ENCODE data around the gene PTPRA. TPM values are rescaled to one million over a fixed set of nuclear protein-coding genes. Genes with fewer than 3 reads are reported as not detected.

Gene PTPRA
- total and polyA plus RNA-seq, 2 of the 13 experiments (the other 11 are each of a cell fraction or from before 2014, with no cell fraction given), result 47.2 to 127 TPM

- TF ChIP-seq NFAT5 (CRISPR knock-in tag; IDR thresholded peaks at IDR 0.05) (peak; percentile 77; the same call in 1 of the 2 replicates), ZNF558 (CRISPR knock-in tag; IDR thresholded peaks at IDR 0.05; ENCODE audit: borderline replicate concordance) (peak; percentile 98; the same call in 1 of the 2 replicates), MIER2 (CRISPR knock-in tag; IDR thresholded peaks at IDR 0.05) (no peak), TFDP1 (CRISPR knock-in tag; IDR thresholded peaks at IDR 0.05; ENCODE audit: borderline replicate concordance) (peak; percentile 62; the same call in 1 of the 2 replicates), FOXA1 (IDR thresholded peaks at IDR 0.05) (no peak), FOXA1 (CRISPR knock-in tag; IDR thresholded peaks at IDR 0.05) (0 out of 2 replicates have a peak, but pooled peaks have one; percentile 13), ZNF354B (CRISPR knock-in tag; IDR thresholded peaks at IDR 0.05) (peak; percentile 95), GATAD2A (CRISPR knock-in tag; IDR thresholded peaks at IDR 0.05) (no peak; the same call in 1 of the 2 replicates), ZNF770 (CRISPR knock-in tag; IDR thresholded peaks at IDR 0.05) (peak; percentile 55; the same call in 1 of the 2 replicates), ZNF367 (CRISPR knock-in tag; IDR thresholded peaks at IDR 0.05; ENCODE audit: borderline replicate concordance) (no peak), ZBTB7A (CRISPR knock-in tag; IDR thresholded peaks at IDR 0.05) (peak; percentile 67; the same call in 1 of the 2 replicates), NFYB (CRISPR knock-in tag; IDR thresholded peaks at IDR 0.05) (no peak), ZSCAN25 (CRISPR knock-in tag; IDR thresholded peaks at IDR 0.05) (peak; percentile 42; the same call in 1 of the 2 replicates), HDAC6 (IDR thresholded peaks at IDR 0.05; ENCODE audit: low read depth, low read length) (no peak), NR1H2 (CRISPR knock-in tag; IDR thresholded peaks at IDR 0.05; ENCODE audit: borderline replicate concordance, low read depth) (0 out of 2 replicates have a peak, but pooled peaks have one; percentile 20), PTBP1 (IDR thresholded peaks at IDR 0.05; ENCODE audit: low read depth, low read length, poor library complexity, severe bottlenecking) (peak; percentile 53), ZNF282 (IDR thresholded peaks at IDR 0.05; ENCODE audit: partially characterized antibody) (no peak), RARA (CRISPR knock-in tag; IDR thresholded peaks at IDR 0.05) (no peak), KMT2A (CRISPR knock-in tag; IDR thresholded peaks at IDR 0.05) (peak; percentile 55; the same call in 1 of the 2 replicates), MYPOP (CRISPR knock-in tag; IDR thresholded peaks at IDR 0.05) (peak; percentile 98), STAG1 (CRISPR knock-in tag; IDR thresholded peaks at IDR 0.05) (peak; percentile 45)
Measured at GRCh38 chr20:2872459-2873009, 747 bp upstream of the PTPRA start (continued).
